Activated CD8-positive, alpha-beta memory T cell treated with anti-CD3 and anti-CD28 coated beads for 1 hour (primary cell): ENCODE results near the gene UST.

Experiments
- DNase-seq, 2 donors: peaks; one replicate each; pipeline ENCODE4 v3.0.0-alpha.2; 2020; ENCODE audit warnings: low read depth in 1 of 2; ENCODE audit errors: extremely low read depth in 1 of 2

Gene UST, protein sequence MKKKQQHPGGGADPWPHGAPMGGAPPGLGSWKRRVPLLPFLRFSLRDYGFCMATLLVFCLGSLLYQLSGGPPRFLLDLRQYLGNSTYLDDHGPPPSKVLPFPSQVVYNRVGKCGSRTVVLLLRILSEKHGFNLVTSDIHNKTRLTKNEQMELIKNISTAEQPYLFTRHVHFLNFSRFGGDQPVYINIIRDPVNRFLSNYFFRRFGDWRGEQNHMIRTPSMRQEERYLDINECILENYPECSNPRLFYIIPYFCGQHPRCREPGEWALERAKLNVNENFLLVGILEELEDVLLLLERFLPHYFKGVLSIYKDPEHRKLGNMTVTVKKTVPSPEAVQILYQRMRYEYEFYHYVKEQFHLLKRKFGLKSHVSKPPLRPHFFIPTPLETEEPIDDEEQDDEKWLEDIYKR

DNA sequence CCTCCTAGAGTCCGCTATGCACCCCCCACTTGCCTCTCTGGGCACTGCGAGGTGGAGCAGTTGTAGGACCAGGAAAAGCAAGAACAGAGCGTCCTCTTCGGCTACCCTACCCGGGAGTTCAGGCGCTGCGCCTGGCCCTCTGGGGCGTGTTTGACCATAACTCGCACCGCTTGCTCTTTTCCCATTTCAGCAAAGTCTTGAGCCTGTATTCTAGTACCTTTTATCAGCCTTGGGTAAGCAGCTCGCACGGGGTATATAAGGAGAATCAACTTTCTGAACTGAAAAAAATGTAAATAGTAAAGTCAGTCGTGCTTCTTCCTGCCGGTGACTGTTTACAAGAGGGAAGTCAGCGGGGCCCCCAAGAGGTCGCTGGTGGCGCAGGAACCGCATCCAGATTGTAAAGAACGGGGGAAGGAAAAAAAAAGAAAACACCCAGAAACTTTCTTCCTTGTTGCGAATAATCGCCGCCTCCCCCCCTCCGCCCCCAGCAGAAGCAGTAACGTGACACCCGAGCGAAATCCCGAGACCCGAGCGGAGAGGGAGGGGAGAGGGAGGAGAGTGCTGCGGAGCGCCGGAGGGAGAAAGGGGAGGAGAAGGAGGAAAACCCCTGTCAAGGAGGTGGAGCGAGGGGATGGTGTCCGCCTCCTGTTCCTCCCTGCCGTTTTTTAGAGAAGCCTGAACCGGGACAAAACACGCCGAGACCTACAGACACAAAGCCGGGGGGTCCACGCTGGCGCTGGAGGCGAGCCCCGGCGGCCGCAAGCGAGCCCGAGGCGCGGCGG is at the start of gene UST:
UST (plus strand) TSS at position 668 of the 782 bp plus-strand sequence. CDS start 401 bp downstream, outside the sequence.
- DNase-seq, result peak in 1 of 2 donors; percentile 44

DNA sequence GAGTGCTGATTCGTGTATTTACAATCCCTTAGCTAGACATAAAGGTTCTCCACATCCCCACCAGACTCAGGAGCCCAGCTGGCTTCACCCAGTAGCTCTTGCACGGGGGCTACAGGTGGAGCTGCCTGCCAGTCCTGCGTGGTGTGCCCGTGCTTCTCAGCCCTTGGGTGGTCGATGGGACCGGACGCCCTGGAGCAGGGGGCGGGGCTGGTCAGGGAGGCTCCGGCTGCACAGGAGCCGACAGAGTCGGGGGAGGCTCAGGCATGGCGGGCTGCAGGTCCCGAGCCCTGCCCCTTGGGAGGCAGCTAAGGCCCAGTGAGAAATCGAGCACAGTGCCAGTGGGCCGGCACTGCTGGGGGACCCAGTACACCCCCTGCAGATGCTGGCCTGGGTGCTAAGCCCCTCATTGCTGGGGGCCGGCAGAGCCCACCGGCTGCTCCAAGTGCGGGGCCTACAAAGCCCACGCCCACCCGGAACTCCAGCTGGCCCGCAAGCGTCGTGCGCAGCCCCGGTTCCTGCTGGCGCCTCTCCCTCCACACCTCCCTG is 48.9 kb upstream of the UST start:
- no peak for DNase-seq

DNA sequence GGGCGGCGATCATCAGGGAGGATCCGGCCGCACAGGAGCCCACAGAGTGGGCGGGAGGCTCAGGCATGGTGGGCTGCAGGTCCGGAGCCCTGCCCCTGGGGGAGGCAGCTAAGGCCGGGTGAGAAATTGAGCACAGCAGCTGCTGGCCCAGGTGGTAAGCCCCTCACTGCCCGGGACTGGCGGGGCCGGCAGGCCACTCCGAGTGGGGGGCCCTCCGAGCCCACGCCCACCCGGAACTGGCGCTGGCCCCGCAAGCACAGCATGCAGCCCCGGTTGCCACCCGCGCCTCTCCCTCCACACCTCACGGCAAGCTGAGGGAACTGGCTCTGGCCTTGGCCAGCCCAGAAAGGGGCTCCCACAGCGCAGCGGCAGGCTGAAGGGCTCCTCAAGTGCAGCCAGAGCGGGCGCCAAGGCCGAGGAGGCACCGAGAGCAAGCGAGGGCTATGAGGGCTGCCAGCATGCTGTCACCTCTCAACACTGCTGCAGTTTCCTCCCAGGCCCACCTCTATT is 48.1 kb upstream of the UST start:
- no peak for DNase-seq

DNA sequence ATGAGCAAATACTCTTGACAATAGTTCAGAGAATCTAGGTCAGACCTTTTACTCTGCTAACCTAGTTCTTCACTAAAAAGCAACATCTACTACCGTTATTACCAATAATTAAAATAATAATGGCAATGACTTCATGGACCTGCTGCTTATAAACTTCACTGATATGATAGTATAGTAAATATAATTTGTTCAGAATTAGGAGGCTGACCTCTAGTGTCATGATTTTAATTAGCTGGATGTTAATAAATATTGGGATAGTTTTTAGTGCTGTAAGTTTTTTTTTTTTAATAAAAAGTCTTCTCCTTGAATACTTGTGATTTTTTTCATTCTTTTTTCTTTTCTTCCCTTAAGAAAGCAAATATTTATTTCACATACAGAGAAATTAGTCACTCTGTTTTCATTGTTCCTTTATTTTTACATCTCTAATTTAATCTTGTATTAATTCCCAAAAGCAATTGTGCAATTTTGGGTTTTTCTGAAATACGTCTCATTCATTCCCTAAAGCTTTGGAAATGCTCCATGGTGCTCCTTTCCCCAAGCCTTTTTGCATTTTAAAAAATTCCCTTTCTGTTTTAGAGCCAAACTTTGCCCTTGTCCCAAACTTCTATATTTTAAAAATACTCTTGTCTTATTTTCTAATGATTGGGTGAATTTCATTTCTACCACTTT is 46.6 kb upstream of the UST start:
- no peak for DNase-seq

DNA sequence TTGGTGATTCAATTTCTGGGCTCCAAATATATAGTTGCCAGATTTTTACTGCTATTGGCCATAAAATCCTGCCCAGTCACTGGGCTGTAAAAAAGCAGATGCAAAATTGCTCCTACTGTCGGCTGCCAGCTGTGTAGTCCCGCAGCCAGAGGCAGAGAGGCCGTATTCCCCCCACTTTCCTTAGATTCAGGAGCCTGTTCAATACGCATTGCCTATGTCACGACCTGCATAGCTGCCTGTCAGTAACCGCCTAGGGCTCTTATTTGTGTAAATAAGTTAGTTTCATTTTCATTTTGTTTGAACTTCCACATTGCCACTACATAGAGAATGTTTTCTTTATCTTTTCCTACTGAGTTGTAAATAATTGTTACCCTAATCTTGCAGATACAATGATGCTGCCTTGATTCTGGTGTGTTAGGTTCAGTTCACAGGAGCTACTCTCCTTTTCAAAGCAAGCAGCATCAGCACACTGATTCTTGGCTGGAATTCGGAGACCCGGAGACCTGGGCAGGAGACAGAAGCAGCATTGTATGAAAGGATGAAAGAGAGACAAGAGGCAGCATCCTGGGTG is 46.0 kb upstream of the UST start:
- no peak for DNase-seq

DNA sequence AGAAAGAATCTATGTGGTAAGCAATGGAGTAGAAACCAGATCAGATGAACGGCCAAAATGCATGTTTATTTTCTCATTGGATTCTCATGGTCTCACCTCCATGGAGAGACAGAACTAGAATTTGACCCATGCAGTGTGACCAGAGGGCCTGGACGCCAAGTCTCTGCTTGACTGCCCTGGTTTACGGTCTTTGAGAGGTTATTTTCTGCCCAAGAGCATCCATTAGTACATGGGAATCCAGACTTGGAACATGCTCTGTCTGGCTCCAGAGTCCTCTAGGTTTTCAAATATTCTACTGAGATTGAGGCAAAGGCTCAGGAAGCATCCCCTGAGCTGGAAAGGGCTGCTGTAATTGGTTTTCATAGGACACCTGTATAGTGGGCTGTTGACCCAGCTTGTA is 45.5 kb upstream of the UST start:
- DNase-seq, result no peak

DNA sequence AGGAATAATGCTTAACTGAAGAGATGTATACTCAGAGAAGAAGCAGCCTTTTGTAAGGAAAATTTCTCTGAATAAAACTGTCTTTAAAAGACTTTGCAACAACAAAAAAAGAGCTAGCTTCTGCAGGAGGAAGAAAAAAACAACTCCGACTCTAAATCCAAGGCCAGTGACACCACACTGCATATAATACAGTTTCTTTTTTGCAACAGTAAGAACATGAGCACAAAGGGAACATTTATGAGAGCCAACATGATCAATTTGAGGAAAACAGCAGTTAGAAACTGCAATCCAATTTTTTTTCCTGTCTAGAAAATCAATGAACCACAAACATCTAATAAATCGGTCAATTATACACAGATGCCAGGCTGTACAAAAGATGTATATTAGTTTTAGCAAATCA is 42.9 kb upstream of the UST start:
- DNase-seq, result no peak

DNA sequence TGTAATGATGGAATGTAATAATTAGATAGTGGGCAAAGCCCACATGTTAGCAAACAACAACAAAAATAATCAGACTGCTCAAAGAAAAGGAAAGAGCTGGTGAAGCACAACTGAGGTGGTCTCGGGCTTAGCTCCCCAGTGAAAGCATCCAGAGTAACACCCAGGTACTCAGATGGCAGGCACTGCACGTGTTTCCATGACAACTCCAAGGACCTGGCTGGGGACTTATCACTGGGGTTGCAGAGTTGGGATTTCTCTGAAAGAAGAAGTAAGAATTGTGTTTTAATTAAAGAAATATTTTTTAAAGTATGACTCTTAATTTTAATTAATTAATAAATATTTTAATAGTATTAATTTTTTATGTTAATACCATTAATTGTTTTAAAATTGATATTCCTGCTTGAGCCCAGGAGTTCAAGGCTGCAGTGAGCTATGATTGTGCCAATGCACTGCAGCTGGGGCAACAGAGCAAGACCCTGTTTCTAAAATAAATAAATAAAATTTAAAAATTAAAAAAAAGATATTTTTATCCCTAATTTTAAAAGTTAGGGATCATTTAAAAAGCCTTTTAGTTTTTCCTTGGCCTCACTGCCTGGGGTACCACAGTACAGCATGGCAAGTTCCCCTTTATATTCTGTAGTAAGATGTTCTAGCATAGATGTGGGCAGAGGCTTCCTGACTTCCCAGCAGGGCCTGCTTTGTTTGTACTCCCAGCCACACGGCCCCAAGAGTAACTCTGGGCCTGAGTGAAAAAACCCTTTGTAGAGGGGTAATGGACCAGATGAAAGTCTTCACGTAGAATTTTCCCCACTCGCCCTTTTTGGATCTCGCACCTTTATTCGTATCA is 42.2 kb upstream of the UST start:
- DNase-seq, result no peak

DNA sequence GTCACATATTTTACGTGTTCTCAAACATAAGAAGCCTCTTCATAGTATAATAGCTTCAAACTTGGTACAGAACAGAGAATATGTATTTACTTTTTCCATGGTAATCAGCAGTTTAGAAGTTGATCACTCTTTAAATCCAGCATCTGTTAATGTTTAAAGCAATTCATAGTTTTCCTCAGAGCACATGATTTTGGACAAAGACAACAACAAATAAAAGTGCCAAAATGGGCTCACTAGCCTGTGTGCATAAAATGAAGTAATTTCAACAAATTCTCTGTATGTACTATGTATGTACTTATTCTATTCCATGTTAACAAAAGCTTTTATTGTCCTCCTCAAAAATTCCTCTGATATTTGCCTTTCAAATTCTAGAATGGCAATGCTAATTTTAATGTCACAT is 38.1 kb upstream of the UST start:
- DNase-seq, result no peak

DNA sequence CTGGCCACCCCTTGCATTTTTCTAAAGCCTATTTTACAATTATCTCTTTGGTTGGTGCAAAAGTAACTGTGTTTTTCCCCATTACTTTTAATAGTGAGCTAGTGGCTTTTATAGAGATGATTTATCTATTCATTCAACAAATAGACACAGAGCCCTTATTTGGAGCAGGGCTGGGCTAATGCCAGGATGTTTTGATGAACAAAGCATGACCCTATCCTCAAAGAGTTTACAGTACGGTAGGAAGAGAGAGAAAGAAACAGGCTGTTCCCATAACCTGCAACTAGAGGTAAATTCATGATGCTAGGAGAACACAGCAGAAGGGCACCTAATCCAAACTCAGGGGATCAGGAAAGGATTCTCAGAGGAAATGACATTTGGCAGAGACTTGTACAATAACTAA is 37.3 kb upstream of the UST start:
- no peak for DNase-seq

DNA sequence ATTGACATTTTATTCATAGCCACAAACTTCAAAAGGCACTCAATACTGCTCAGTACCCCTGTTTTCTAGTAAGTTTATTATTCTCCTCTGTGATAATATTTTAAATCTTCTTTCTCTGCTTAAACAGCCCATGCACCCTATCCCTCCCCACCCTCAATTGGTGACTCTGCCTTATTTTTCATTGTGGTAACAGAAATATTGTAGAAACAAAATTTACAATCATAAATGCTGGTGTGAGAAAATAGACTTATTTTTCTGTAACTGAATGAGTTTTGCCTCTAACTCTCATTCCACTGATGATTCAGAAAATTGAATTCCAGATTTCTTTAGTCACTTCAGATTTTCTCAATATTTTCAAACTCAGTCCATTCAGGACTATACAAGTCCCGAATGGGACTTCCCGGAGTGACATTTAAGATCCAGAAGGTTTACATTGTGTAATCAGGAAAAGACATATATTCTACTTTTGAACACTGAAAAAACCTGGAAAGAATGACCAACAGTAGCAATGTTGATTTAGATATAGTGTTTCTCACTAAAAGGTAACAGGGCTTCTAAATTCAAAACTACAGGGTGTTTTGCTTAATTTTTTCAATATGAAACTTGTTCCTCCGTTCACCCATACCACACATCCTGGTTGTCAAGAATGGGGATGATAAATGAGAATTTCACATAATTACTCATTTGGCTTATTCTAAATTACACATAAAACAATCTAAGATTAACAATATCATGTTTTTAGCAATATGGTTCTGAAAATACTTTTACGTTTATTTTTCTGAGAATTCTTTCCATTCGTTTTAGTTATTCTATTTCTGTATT is 34.8 kb upstream of the UST start:
- DNase-seq, result no peak

DNA sequence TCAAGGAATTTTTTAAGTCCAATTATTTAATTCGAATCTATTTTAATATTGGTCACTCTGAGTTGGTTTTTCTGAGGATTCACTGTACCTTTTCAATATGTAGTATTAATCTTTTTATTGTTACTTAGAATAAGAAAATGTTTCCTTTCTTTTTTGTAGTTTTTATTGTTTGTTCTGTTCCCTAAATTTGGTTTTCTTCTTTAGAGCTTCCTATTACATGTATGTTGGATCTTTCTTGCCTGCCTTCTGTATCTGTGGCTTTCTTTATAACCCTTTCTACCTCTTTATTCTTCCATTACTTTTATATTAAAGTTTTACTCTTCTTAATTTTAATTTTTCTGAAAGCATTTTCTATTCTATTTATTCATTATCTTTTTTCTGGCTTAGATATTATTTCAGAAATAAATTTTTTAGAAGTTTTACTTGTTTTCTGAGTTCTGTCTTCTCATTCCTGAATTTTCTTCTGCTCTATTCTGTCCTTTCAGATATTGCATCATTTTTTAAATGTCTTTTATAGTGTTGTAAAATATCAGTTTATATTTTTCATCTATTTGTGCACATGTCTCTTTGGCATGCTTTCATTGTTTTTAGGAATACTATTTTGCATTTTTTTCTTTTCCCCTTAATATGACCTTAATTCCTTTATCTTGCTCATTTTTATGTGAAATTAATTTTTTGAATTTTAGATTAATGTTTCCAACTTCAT is 33.6 kb upstream of the UST start:
- DNase-seq, result no peak

DNA sequence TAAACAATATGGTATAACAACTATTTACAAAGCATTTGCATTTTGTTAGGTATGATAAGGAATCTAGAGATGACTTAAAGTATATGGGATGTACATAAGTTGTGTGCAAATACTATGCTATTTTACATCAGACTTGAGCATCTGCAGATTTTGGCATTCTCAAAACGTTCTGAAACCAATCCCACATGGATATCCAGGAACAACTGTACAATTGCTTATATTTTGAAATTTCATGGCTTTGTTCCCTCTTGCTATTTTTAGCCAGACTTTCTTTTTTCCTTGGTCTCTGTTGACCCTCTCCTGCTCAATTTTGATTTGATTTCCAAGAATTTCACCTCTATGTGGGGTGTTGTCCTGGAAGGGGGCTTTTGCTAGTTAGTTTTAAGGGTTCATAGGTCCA is 32.9 kb upstream of the UST start:
- no peak for DNase-seq

DNA sequence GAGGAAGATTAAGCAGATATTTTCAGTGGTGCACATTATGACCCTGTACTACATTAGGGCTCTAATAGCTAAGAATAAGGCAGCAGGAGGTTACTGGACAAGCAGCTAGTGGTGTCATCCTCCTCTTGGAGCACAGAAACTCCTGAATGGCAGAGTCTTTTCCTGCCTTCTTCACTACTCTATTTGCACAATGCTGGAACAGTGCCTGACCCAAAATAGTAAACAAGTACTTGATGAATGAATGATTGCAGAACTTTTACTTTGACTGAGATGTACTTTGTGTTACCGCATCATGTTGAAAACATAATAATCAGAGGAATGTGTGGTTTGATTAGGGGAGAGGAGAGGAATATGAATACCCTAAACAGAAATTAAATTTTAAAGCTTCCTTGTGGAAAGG is 30.0 kb upstream of the UST start:
- no peak for DNase-seq

DNA sequence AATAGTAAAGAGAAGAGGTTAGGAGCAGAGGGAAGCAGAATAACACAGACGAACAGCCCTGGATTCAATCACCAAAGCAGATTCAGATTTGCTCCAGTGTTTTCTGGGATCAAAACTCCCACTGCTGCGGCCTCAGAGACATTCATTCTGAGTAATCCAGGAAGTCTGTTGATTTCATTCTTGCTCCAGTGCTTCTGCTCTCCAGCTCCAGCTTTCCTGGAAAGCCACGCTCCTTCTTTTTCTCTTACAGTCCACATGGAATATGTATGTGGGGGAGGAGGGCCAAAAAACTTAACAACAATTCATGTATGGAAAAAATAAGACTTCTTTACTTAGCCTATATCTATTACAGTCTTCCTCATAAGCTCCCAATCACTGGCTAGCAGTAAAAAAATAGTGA is 26.4 kb upstream of the UST start:
- DNase-seq, result no peak

DNA sequence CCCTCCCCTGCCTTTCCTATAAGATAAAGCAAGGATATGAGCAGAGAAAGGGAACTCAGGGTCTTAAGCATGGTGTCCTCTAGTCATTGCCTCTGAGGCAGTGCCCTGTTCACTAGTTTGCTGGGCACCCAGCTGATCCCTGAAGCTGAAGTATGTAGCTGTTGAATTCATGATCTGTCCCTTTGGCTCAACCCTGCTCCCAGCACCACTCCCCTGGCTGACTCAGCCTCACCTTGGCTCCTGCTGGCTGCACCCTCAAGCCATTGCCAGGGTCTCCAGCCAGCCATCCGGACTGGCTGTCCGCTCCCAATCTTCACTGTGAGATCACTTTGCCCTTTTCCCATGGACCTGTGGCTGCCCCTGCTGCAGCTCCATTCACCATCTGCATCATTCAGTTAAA is 25.9 kb upstream of the UST start:
- DNase-seq, result no peak

DNA sequence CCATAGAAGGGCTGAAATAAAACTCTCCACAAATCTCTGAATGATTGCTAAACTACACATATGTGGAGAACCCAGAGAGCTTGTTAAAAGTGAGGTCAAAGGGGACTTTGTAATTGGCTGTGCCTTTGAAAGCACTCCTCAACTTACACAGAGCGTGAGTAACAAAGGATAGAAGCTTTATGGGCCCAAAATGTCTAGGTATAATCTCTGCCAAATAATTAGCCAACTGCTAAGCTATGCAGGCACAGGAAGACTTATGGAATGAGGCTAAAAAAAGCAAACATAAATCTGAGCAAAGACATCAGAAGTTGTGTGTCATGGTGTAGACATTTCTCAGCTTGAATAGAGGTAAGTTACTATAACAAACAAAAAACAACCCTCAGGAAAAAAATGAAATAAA is 23.3 kb upstream of the UST start:
- DNase-seq, result no peak

DNA sequence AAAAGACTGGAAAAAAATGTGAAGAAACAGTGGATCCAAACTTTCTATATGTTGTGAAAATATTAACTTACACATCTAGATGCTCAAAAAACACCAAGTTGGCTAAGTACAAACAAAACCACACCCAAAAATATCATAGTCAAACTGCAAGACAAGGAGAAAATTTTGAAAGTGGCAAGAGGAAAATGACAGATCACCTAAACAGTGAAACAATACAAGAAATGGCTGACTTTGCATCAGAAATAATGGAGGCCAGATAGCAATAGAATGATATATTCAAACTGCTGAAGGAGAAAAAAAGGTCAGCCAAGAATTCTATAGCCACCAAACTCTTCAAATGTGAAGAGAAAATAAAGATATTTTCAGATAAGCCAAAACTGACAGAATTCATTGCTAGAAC is 22.4 kb upstream of the UST start:
- DNase-seq, result no peak

DNA sequence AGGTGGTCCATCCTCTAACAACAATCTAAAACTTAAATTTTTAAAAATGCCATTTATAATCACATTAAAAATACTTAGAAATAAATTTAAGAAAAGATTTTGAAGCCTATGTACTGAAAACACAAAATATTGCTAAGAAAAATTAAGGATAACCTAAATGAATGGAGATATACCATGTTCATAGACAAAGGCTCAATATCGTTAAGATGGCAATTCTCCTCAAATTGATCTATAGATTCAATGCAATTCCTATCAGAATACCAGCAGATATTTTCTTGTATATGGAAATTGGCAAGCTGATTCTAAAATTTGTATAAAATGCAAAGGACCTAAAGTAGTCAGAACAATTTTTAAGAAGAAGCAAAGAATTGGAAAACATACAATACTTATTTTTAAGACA is 19.7 kb upstream of the UST start:
- no peak for DNase-seq
